ENCODE data around the gene CCDC34.

The CCDC34 gene

GRCh38 chr11:27296497-27296896 is 66.5 kb downstream of the CCDC34 start:
- peak; percentile 24 for TF ChIP-seq CTCF (IDR thresholded peaks at IDR 0.05; ENCODE audit: extremely low read depth, missing control alignments)
- peak; percentile 39 for DNase-seq (ENCODE audit: low spot score)

GRCh38 chr11:27295928-27296327 is 67.1 kb downstream of the CCDC34 start:
- TF ChIP-seq CTCF (IDR thresholded peaks at IDR 0.05; ENCODE audit: extremely low read depth, missing control alignments) = no peak
- no peak for DNase-seq (ENCODE audit: low spot score)

DNA sequence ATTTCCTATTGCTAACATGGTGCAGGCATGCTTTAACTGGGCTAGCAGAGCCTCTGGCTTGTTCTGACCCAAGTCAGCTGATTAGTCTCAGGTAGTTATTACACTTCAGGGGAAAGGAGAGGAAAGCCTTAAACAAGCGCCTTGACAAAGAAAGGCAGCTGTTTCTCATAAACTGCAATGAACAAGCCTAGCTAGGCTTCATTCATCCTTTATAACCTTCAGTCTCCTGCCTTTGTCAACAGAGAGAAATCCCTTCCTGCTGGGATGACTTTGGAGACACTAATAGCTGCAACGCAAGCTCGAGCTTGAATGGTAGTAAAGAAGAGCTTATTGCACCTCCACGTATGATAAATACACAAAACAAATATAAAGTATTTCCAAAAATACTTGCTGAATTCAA is 68.4 kb downstream of the CCDC34 start:
- TF ChIP-seq CTCF (IDR thresholded peaks at IDR 0.05; ENCODE audit: extremely low read depth, missing control alignments) = no peak
- no peak for DNase-seq (ENCODE audit: low spot score)

- TF ChIP-seq CTCF (IDR thresholded peaks at IDR 0.05; ENCODE audit: extremely low read depth, missing control alignments) = no peak
- no peak for DNase-seq (ENCODE audit: low spot score)
Observed at GRCh38 chr11:27293515-27294417, 69.2 kb downstream of the CCDC34 start.

GRCh38 chr11:27292637-27293010 is 70.4 kb downstream of the CCDC34 start:
- no peak for DNase-seq (ENCODE audit: low spot score)
- no peak for TF ChIP-seq CTCF (IDR thresholded peaks at IDR 0.05; ENCODE audit: extremely low read depth, missing control alignments)

DNA sequence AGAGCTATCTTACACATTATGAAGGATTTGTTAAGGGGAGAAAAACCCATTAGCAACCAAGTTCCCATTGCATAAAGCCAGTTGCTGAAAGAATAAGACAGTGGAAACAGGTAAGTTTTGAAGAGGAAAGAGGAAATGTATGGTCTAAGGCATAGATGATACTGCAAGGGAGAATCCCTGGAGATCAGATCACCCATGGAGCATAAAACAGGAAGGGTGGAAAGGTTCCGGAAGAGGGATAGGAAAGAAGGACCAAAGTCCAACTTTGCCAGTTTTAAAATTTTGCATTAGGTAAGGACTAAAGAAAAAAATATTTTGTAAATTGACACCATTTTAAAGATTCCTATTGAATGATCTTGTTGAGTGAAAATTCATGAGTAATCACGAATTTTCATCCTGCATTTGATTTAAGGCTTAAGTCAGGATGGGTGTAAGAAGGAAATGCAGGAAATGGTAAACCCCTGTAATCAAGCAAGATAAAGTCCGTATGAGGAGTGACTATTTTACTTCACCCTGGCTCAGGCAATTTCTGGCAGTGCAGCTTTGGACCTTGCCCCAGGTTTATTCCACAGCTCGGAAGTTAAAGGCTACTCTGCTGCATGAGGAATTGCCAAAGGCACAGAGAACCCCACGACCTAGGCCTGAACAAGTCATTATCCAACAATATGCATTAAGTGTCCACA is 70.9 kb downstream of the CCDC34 start:
- no peak for TF ChIP-seq CTCF (IDR thresholded peaks at IDR 0.05; ENCODE audit: extremely low read depth, missing control alignments)
- DNase-seq (ENCODE audit: low spot score) = no peak

DNA sequence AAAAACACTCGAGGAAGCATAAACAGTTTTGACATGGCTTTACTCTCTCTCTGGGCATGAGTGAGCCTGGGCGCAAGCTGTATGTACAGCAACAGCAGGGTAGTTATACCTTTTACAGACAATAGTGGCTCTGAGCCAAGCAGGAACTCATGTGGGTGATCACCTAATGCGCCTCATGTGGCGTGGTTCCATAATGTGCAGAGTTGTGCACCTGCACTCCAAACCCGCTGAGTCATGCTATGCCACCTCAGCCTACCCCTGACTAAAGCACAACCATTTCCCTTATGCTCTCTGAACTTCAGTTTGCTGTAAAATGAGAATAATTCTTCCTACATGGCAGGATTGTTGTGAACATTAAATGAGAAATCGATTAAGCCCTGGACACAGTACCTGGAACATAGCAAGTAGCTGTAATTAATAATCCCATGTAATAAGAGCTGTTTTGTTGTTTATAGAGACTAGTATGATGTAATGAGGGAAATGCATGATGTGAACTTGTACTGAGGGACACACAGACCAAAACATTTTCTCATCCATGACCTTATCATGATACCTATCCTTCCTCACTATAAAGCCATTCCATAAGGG is 71.6 kb downstream of the CCDC34 start:
- TF ChIP-seq CTCF (IDR thresholded peaks at IDR 0.05; ENCODE audit: extremely low read depth, missing control alignments) = no peak

More for the DNA sequence above, 71.6 kb downstream of the CCDC34 start:
- DNase-seq (ENCODE audit: low spot score) = no peak
